GM19463 (cell line): Measurements from ENCODE around the gene SVEP1.
A peak's percentile ranks its signal among the peaks of the same experiment; 100 is the strongest.

ENCODE experiments used
- ATAC-seq: cut with Tn5 transposase; IDR thresholded peaks from one replicate; pipeline ENCODE4 v1.9.1; 2021; ENCODE audit warnings: mild to moderate bottlenecking, moderate library complexity; ENCODE audit not compliant: unreplicated experiment

SVEP1 gene

DNA sequence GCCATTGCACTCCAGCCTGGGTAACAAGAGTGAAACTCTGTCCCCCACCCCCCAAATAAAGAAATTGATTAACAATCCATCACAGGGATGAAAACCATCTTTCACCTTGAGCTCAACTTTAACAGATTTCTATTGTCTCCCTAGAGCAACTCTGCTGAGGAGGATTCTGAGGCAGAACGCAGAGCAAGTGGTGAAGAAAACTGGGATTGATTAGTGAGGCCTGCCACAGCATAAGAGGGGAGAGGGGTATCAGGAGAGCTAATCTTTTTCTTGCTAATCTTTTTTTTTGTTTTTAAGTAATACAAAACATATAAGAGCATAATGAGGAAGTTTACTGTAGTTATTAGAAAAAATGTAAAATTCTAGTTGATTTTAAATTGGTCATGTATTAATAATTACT is 250.8 kb downstream of the SVEP1 start:
- no peak for ATAC-seq

GRCh38 chr9:110327716-110328115 is 251.8 kb downstream of the SVEP1 start:
- ATAC-seq = no peak

- no peak for ATAC-seq
Observed at GRCh38 chr9:110323818-110324217, 255.7 kb downstream of the SVEP1 start.

DNA sequence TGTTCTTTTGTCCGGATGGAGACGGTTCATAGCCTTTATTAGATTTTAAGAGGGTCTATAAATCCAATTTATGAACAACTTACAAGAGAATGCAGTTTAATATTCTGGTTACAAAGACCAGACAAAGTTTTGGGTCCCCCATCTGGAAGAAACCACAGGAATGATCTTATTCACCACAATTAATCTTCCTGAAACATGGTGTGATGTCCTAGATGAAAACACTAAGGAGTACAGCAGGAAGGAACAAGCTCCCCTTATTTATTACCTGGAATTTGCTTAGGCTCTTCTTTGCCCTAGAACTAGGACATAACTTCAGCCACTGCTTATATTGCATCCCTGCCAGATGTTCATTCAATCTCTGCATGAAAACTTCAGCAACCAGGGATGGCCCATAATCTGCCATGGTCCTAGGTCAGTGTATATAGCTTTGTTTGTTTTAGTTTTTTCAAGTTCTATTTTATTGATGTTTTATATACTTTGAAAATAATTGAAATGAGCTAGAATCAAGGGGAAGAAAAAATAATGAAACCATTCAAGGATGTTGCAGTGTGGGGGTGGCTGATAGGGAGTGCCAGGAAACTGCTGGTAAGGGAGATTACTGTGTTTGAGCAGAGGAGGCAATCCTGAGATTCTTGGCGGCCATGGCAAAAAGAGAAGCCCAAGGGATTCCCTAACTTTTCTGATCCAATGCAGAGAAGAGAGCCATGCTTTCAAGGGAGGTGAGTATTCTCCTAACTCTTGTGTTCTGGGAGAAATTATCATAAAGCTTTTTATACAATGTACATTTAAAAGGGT is 258.7 kb downstream of the SVEP1 start:
- no peak for ATAC-seq

DNA sequence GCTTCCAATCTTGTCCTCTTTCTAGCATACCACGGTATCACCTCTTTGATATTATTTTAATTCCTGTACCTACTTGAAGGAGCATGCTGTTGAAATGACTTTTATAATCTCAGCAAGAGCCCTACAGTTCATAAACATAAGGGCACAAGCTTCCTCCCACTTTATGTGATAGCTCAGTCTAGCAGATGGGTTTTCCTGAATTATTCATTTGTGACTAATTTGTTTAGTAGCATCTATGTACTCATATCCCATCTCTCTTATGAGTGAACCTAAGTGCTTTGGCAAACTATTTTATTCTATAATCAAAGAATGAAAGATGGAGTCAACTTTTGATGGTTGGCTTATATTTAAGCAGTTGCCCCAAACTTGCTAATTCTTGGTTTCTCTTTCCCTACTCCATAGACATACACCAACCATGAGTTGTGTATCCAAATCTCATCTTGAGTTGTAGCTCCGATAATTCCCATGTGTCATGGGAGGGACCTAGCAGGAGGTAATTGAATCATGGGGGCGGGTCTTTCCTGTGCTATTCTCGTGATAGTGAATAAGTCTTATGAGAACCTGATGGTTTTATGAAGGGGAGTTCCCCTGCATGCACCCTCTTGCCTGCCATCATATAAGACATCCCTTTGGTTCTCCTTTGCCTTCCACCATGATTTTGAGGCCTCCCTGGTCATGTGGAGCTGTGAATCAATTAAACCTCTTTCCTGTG is 259.6 kb downstream of the SVEP1 start:
- ATAC-seq = no peak

DNA sequence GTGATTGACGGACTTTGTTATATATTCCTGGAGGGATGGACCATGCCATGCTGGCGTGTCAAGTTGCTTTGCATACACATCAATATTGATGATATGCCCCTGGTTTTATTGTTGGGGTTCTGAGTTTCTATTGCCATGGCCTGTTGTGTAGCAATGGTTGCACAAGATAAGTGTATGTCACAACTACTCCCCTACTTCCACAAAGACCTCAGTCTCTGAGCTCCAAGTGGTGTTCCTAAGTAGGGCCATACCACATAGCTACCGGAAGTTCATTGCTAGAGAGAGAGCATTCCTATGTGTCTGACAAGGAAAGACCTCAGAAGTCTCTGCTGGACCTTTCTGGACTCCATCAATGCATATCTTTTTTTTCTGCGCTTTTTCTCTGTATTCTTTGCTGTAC is 261.6 kb downstream of the SVEP1 start:
- ATAC-seq = no peak

DNA sequence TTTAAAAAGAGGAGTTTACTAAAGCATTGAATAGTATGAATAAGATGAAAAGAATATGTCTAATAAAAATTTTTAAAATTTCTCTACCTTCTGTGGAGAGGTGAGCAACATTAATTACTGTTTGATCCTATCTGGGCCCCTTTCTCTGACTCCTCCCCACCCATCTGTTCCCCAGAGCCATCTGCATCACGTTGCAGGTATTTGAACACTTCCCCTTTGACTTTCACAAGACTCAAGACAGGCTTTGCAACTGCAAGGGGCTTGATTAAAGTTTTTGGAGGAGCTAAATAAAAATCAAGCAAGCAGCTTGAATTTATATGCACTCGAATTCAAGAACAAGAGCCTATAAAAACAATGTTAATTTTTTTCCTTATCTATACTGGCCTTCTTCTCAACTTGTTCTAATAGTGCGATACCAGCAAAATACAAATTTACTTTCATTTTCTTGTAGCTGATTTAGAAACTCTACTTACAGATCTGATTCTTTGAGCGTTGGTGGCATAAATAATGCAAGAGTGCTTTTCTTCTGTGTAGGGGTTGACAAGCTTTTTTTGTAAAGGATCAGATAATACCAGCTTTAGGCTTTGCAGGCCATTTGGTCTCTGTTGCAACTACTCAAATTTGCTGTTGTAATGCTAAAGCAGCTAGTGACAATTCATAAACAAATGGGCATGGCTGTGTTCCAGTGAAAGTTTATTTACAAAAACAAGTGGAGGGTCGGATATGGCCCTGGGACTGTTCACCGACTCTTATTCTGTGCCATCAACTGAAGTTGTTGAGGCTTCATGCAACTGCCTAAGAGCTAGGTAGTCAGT is 263.1 kb downstream of the SVEP1 start:
- ATAC-seq = peak; percentile 90
